ENCODE results near the gene RASGRF2.

RASGRF2 gene

DNA sequence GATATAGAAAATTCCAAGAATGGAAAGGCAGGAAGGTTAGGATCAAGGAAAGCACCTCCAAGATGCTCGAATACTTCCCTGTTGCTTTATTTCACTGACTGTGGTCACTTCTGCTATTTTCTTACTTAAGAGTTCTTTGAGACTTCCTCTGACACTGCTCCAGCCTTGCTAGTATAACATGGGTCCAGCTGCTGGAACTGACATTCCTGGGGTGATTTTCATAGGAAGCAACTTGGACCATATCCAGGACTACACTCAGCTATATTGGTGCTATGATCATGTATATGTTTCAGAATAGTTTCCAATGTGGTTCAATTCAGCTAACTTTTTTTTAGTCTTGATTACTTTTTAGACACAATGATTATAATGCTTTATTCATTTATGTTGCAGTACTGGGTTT, 191.4 kb downstream of the RASGRF2 start:
- TF ChIP-seq CREB1 (IDR thresholded peaks at IDR 0.05; ENCODE audit: low read depth) (no peak), EGR1 (IDR thresholded peaks at IDR 0.05) (no peak), YY1 (IDR thresholded peaks at IDR 0.05; ENCODE audit: low read depth) (no peak), TEAD4 (IDR thresholded peaks at IDR 0.05) (no peak)

DNA sequence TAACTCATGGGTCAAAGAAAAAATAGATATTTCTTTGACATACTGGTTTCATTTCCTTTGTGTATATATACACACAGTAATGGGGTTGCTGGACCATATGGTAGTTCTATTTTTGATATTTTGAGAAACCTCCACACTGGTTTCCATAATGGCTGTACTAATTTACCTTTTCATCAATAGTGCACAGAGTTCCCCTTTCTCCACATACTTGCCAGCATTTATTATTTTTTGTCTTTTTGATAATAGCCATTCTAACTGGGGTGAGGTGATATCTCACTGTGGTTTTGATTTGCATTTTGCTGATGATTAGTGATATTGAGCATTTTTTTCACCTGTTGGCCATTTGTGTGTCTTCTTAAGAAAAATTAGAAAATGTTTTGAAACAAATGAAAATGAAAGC, 194.6 kb downstream of the RASGRF2 start:
- TF ChIP-seq FOXM1 (IDR thresholded peaks at IDR 0.05; ENCODE audit: borderline replicate concordance, low read depth) (no peak), TCF12 (IDR thresholded peaks at IDR 0.05; ENCODE audit: low read depth) (no peak), ZBTB7A (IDR thresholded peaks at IDR 0.05; ENCODE audit: low read depth) (no peak), CEBPB (IDR thresholded peaks at IDR 0.05) (no peak), EP300 (IDR thresholded peaks at IDR 0.05; ENCODE audit: borderline replicate concordance) (no peak), RAD21 (IDR thresholded peaks at IDR 0.05; ENCODE audit: low read depth) (no peak), CREB1 (IDR thresholded peaks at IDR 0.05; ENCODE audit: low read depth) (no peak), TAF1 (IDR thresholded peaks at IDR 0.05; ENCODE audit: low read depth) (no peak), NFIC (IDR thresholded peaks at IDR 0.05) (no peak)
- TF ChIP-seq, protein P1, sequence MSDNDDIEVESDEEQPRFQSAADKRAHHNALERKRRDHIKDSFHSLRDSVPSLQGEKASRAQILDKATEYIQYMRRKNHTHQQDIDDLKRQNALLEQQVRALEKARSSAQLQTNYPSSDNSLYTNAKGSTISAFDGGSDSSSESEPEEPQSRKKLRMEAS (IDR thresholded peaks at IDR 0.05), result no peak

DNA sequence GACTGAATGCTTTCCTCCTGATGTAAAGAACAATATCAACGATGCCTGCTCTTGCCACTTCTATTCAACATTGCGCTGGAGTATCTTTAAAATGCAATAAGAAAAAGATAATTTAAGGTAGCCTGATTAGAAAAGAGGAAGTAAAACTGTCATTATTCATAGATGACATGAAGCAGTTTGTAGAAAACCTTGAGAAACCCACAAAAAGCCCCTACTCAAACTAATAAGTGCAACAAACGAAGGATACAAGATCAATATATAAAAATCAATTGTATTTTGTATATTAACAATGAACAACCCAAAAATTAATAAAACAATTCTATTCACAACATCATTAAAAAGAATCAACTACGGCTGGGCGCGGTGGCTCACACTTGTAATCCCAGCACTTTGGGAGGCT, 196.6 kb downstream of the RASGRF2 start:
- TF ChIP-seq, protein P1 (IDR thresholded peaks at IDR 0.05), result no peak
- TF ChIP-seq, protein P2, sequence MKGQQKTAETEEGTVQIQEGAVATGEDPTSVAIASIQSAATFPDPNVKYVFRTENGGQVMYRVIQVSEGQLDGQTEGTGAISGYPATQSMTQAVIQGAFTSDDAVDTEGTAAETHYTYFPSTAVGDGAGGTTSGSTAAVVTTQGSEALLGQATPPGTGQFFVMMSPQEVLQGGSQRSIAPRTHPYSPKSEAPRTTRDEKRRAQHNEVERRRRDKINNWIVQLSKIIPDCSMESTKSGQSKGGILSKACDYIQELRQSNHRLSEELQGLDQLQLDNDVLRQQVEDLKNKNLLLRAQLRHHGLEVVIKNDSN (IDR thresholded peaks at IDR 0.05), result no peak
- TF ChIP-seq TEAD4 (IDR thresholded peaks at IDR 0.05) (no peak), FOXM1 (IDR thresholded peaks at IDR 0.05; ENCODE audit: borderline replicate concordance, low read depth) (no peak), TAF1 (IDR thresholded peaks at IDR 0.05; ENCODE audit: low read depth) (no peak), NFIC (IDR thresholded peaks at IDR 0.05) (no peak), EP300 (IDR thresholded peaks at IDR 0.05; ENCODE audit: borderline replicate concordance) (no peak), TCF12 (IDR thresholded peaks at IDR 0.05; ENCODE audit: low read depth) (no peak), RAD21 (IDR thresholded peaks at IDR 0.05; ENCODE audit: low read depth) (no peak), YY1 (IDR thresholded peaks at IDR 0.05; ENCODE audit: low read depth) (no peak), CREB1 (IDR thresholded peaks at IDR 0.05; ENCODE audit: low read depth) (no peak), CEBPB (IDR thresholded peaks at IDR 0.05) (no peak), EGR1 (IDR thresholded peaks at IDR 0.05) (no peak), ZBTB7A (IDR thresholded peaks at IDR 0.05; ENCODE audit: low read depth) (no peak)
- TF ChIP-seq, protein P3, sequence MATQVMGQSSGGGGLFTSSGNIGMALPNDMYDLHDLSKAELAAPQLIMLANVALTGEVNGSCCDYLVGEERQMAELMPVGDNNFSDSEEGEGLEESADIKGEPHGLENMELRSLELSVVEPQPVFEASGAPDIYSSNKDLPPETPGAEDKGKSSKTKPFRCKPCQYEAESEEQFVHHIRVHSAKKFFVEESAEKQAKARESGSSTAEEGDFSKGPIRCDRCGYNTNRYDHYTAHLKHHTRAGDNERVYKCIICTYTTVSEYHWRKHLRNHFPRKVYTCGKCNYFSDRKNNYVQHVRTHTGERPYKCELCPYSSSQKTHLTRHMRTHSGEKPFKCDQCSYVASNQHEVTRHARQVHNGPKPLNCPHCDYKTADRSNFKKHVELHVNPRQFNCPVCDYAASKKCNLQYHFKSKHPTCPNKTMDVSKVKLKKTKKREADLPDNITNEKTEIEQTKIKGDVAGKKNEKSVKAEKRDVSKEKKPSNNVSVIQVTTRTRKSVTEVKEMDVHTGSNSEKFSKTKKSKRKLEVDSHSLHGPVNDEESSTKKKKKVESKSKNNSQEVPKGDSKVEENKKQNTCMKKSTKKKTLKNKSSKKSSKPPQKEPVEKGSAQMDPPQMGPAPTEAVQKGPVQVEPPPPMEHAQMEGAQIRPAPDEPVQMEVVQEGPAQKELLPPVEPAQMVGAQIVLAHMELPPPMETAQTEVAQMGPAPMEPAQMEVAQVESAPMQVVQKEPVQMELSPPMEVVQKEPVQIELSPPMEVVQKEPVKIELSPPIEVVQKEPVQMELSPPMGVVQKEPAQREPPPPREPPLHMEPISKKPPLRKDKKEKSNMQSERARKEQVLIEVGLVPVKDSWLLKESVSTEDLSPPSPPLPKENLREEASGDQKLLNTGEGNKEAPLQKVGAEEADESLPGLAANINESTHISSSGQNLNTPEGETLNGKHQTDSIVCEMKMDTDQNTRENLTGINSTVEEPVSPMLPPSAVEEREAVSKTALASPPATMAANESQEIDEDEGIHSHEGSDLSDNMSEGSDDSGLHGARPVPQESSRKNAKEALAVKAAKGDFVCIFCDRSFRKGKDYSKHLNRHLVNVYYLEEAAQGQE (IDR thresholded peaks at IDR 0.05; ENCODE audit: low read depth), result no peak

DNA sequence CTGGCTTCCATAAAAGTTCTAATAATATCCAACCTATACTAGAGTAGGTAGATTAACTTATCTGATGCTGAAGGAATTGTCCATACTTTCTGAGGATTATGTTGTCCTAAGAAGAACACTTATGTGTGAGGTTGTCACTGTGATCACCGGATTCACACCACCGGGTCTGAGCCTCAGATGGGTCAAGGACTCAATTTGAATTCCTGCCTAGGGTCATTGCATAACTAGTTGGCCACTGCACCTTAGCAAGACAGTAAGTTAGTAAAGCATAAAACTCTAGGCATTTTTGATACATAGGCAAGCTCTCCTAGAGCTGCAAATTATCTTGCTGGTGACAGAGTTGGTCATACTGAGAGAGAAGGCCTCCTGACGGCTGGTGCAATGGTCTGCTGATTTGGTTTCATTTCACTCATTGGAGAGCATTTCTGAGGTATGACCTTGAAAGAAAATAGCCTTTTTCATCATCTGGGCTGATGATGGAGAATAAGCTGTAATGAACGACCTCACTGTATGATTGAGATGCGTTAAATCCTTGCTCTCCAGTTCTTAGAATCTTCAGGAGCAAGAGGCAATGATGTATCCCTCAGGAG, 200.9 kb downstream of the RASGRF2 start:
- TF ChIP-seq, protein P3 (IDR thresholded peaks at IDR 0.05; ENCODE audit: low read depth), result no peak

DNA sequence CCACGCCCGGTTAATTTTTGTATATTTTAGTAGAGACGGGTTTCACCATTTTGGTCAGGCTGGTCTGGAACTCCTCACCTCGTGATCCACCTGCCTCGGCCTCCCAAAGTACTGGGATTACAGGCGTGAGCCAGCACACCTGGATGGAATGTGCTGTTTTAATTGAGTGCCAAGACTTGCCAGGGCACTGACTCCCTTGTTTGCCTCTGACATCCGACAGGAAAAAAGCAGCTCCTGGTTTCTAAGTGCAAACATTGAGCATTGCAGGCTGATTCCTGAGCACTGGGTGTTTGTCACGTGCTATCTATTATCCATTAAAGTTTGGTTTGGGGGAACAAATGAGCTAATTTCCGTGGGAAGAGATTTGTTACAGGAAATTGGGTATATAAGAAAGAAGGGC, 202.3 kb downstream of the RASGRF2 start:
- TF ChIP-seq TEAD4 (IDR thresholded peaks at IDR 0.05) (no peak), FOXM1 (IDR thresholded peaks at IDR 0.05; ENCODE audit: borderline replicate concordance, low read depth) (no peak), CEBPB (IDR thresholded peaks at IDR 0.05) (no peak), TAF1 (IDR thresholded peaks at IDR 0.05; ENCODE audit: low read depth) (no peak), CREB1 (IDR thresholded peaks at IDR 0.05; ENCODE audit: low read depth) (no peak), EGR1 (IDR thresholded peaks at IDR 0.05) (no peak), RAD21 (IDR thresholded peaks at IDR 0.05; ENCODE audit: low read depth) (no peak), TCF12 (IDR thresholded peaks at IDR 0.05; ENCODE audit: low read depth) (no peak), NFIC (IDR thresholded peaks at IDR 0.05) (no peak), ZBTB7A (IDR thresholded peaks at IDR 0.05; ENCODE audit: low read depth) (no peak)
- TF ChIP-seq, protein P3 (IDR thresholded peaks at IDR 0.05; ENCODE audit: low read depth), result no peak
- TF ChIP-seq, protein P2 (IDR thresholded peaks at IDR 0.05), result no peak
- TF ChIP-seq, protein P1 (IDR thresholded peaks at IDR 0.05), result no peak

All from Ishikawa (cell line).